Endothelial cell of umbilical vein (primary cell): Measurements from ENCODE around the gene CCDC92B.
"Not testable (repeated sequence)": the region's sequence is repeated elsewhere in the genome, so short reads cannot be mapped to it uniquely, and the experiment has no call there.

ENCODE experiments used
- EZH2 ChIP-seq: IDR thresholded peaks from 2 replicates; pipeline ENCODE4 v1.6.1; 2012; ENCODE audit warnings: borderline replicate concordance, low read depth, mild to moderate bottlenecking, moderate library complexity, low read length, inconsistent platforms; ENCODE audit not compliant: severe bottlenecking
- POLR2A ChIP-seq: IDR thresholded peaks from 2 replicates; pipeline ENCODE4 v1.6.1; 2012; ENCODE audit warnings: low read depth, mild to moderate bottlenecking, control low read depth, low read length

GRCh38 chr17:2699216-2699805 lies 50.1 kb downstream of the CCDC92B start:
- not testable (repeated sequence) for TF ChIP-seq EZH2, POLR2A
